Trophoblast cell (in vitro differentiated cells and primary cell): ENCODE results near the gene CD81.
"Not testable (repeated sequence)": the region's sequence is repeated elsewhere in the genome, so short reads cannot be mapped to it uniquely, and the experiment has no call there.

ENCODE experiments used
- DNase-seq, 2 donors: peaks; one replicate each; pipeline ENCODE4 v3.0.0-alpha.2; 2016
- H2AFZ ChIP-seq: 2 replicates; pipeline ENCODE4 v1.6.1; 2013; ENCODE audit warnings: low read length, moderate library complexity, mild to moderate bottlenecking; ENCODE audit not compliant: insufficient read depth, poor library complexity
- H2AK5ac ChIP-seq: 2 replicates; pipeline ENCODE4 v1.6.1; 2013; ENCODE audit warnings: mild to moderate bottlenecking, low read length
- H2BK120ac ChIP-seq: 2 replicates; pipeline ENCODE4 v1.6.1; 2013; ENCODE audit warnings: low read length, mild to moderate bottlenecking, moderate library complexity; ENCODE audit not compliant: insufficient read depth, poor library complexity
- H2BK12ac ChIP-seq: 2 replicates; pipeline ENCODE4 v1.6.1; 2013; ENCODE audit warnings: mild to moderate bottlenecking, low read length, moderate library complexity
- H2BK5ac ChIP-seq: 2 replicates; pipeline ENCODE4 v1.6.1; 2013; ENCODE audit warnings: low read length, low read depth, moderate library complexity, mild to moderate bottlenecking; ENCODE audit not compliant: poor library complexity
- H3K14ac ChIP-seq: 2 replicates; pipeline ENCODE4 v1.6.1; 2013; ENCODE audit warnings: mild to moderate bottlenecking, low read length
- H3K18ac ChIP-seq: 2 replicates; pipeline ENCODE4 v1.6.1; 2013; ENCODE audit warnings: mild to moderate bottlenecking, low read length
- H3K23ac ChIP-seq: 2 replicates; pipeline ENCODE4 v1.6.1; 2013; ENCODE audit warnings: low read length
- H3K27ac ChIP-seq: 2 replicates; pipeline ENCODE4 v1.5.1; 2013; ENCODE audit warnings: low read depth, mild to moderate bottlenecking, inconsistent platforms, low read length, moderate library complexity
- H3K27me3 ChIP-seq: 2 replicates; pipeline ENCODE4 v1.6.1; 2013; ENCODE audit warnings: inconsistent platforms, mild to moderate bottlenecking, low read length, moderate library complexity; ENCODE audit not compliant: insufficient read depth
- H3K36me3 ChIP-seq, 2 experiments: 1 replicate in 1 of 2; 2 replicates in 1 of 2; pipeline ENCODE4 v1.6.1; 2013; ENCODE audit warnings: low read length in 2 of 2, mild to moderate bottlenecking in 2 of 2, moderate library complexity in 1 of 2; ENCODE audit not compliant: insufficient read depth in 2 of 2, control insufficient read depth in 1 of 2
- H3K4ac ChIP-seq: 2 replicates; pipeline ENCODE4 v1.6.1; 2013; ENCODE audit warnings: low read depth, mild to moderate bottlenecking, low read length, moderate library complexity
- H3K4me1 ChIP-seq, 2 experiments: 1 replicate in 1 of 2; 2 replicates in 1 of 2; pipeline ENCODE4 v1.6.1; 2013; ENCODE audit warnings: low read length in 2 of 2, mild to moderate bottlenecking in 2 of 2, moderate library complexity in 1 of 2; ENCODE audit not compliant: insufficient read depth in 2 of 2, control insufficient read depth in 1 of 2
- H3K4me2 ChIP-seq: 2 replicates; pipeline ENCODE4 v1.6.1; 2013; ENCODE audit warnings: inconsistent platforms, mild to moderate bottlenecking, low read length, moderate library complexity
- H3K4me3 ChIP-seq: 2 replicates; pipeline ENCODE4 v1.5.1; 2013; ENCODE audit warnings: mild to moderate bottlenecking, low read depth, low read length, inconsistent platforms
- H3K79me1 ChIP-seq: one replicate; pipeline ENCODE4 v1.6.1; 2013; ENCODE audit warnings: low read length
- H3K79me2 ChIP-seq: 2 replicates; pipeline ENCODE4 v1.6.1; 2013; ENCODE audit warnings: low read length, mild to moderate bottlenecking; ENCODE audit not compliant: control insufficient read depth, insufficient read depth, poor library complexity
- H3K9ac ChIP-seq: 2 replicates; pipeline ENCODE4 v1.6.1; 2013; ENCODE audit warnings: mild to moderate bottlenecking, low read length
- H3K9me3 ChIP-seq: 2 replicates; pipeline ENCODE4 v1.6.1; 2013; ENCODE audit warnings: low read depth, mild to moderate bottlenecking, control low read depth, inconsistent platforms, low read length; ENCODE audit not compliant: insufficient read depth
- H4K12ac ChIP-seq: 2 replicates; pipeline ENCODE4 v1.6.1; 2013; ENCODE audit warnings: low read depth, mild to moderate bottlenecking, low read length, moderate library complexity
- H4K8ac ChIP-seq: 2 replicates; pipeline ENCODE4 v1.6.1; 2013; ENCODE audit warnings: low read depth, mild to moderate bottlenecking, low read length, moderate library complexity
- H4K91ac ChIP-seq: one replicate; pipeline ENCODE4 v1.6.1; 2013; ENCODE audit warnings: low read depth, mild to moderate bottlenecking, low read length, moderate library complexity
- WGBS: extraction: QIAGEN DNeasy Blood & Tissue Kit; methylation state at CpG from one replicate; pipeline ENCODE4 v1.1.7; 2013; ENCODE audit warnings: missing lambda C conversion rate; ENCODE audit not compliant: insufficient read length, insufficient coverage; ENCODE audit errors: extremely low coverage; 5-methylcytosine and 5-hydroxymethylcytosine counted together

The CD81 gene

GRCh38 chr11:2355000-2355644, 22.0 kb upstream of the CD81 start:
- Histone ChIP-seq H3K14ac (no peak overlapping the region), H2AK5ac (no peak overlapping the region), H2AFZ (no peak overlapping the region), H3K4me3 (no peak overlapping the region), H3K36me3 (no peaks in the 10 kb centered on the region), H2BK12ac (no peak overlapping the region), H3K9me3 (peaks cover 28% of the 10 kb centered on the region), H3K4me2 (no peak overlapping the region), H3K4ac (no peak overlapping the region), H3K79me1 (no peaks in the 10 kb centered on the region), H4K91ac (no peak overlapping the region), H3K4me1 (no peaks in the 10 kb centered on the region), H3K23ac (no peak overlapping the region), H3K27ac (no peak overlapping the region), H3K27me3 (no peaks in the 10 kb centered on the region), H2BK5ac (no peak overlapping the region), H3K18ac (no peak overlapping the region), H3K79me2 (no peaks in the 10 kb centered on the region), H2BK120ac (no peak overlapping the region), H4K8ac (no peak overlapping the region), H4K12ac (no peak overlapping the region), H3K9ac (no peak overlapping the region)
- no peak for DNase-seq
- no CpG with 5 or more reads among the region's 7 CpGs for WGBS

GRCh38 chr11:2357246-2357645, 19.9 kb upstream of the CD81 start:
- no peak for DNase-seq
- no peak overlapping the region for H3K4ac ChIP-seq
- no peak overlapping the region for H3K4me2 ChIP-seq

GRCh38 chr11:2357651-2358050, 19.5 kb upstream of the CD81 start:
- not testable (repeated sequence) for H3K79me1 ChIP-seq, H3K23ac ChIP-seq, H3K4me1 ChIP-seq, H3K18ac ChIP-seq, H3K27me3 ChIP-seq, H3K4me2 ChIP-seq, DNase-seq, H2BK5ac ChIP-seq, H3K36me3 ChIP-seq, H2AFZ ChIP-seq, H4K91ac ChIP-seq, H3K27ac ChIP-seq, H4K12ac ChIP-seq, H3K9ac ChIP-seq, H3K14ac ChIP-seq, H4K8ac ChIP-seq, H2BK120ac ChIP-seq, H3K79me2 ChIP-seq, H3K4me3 ChIP-seq, H2BK12ac ChIP-seq, H3K4ac ChIP-seq, H2AK5ac ChIP-seq
- peaks cover 23% of the 10 kb centered on the region for H3K9me3 ChIP-seq
- no CpG with 5 or more reads among the region's 13 CpGs for WGBS

More at GRCh38 chr11:2357246-2357645, 19.9 kb upstream of the CD81 start:
- H3K27me3 ChIP-seq, result no peaks in the 10 kb centered on the region
- H3K14ac ChIP-seq, result no peak overlapping the region
- no peak overlapping the region for H4K12ac ChIP-seq
- H3K79me2 ChIP-seq, result no peaks in the 10 kb centered on the region
- H3K27ac ChIP-seq, result no peak overlapping the region
- no peak overlapping the region for H3K18ac ChIP-seq
- no CpG with 5 or more reads among the region's 8 CpGs for WGBS
- no peak overlapping the region for H4K91ac ChIP-seq
- no peak overlapping the region for H3K23ac ChIP-seq
- H4K8ac ChIP-seq, result no peak overlapping the region
- no peaks in the 10 kb centered on the region for H3K4me1 ChIP-seq
- H3K36me3 ChIP-seq, result no peaks in the 10 kb centered on the region
- H3K79me1 ChIP-seq, result no peaks in the 10 kb centered on the region
- H3K9ac ChIP-seq, result no peak overlapping the region
- no peak overlapping the region for H2AK5ac ChIP-seq
- no peak overlapping the region for H3K4me3 ChIP-seq
- no peak overlapping the region for H2BK120ac ChIP-seq
- peaks cover 21% of the 10 kb centered on the region for H3K9me3 ChIP-seq
- no peak overlapping the region for H2BK12ac ChIP-seq
- no peak overlapping the region for H2AFZ ChIP-seq
- H2BK5ac ChIP-seq, result no peak overlapping the region

GRCh38 chr11:2358754-2359442, 18.2 kb upstream of the CD81 start:
- no peak overlapping the region for H3K27ac ChIP-seq
- H2BK12ac ChIP-seq, result no peak overlapping the region
- no peaks in the 10 kb centered on the region for H3K79me2 ChIP-seq
- no peaks in the 10 kb centered on the region for H3K36me3 ChIP-seq
- H3K23ac ChIP-seq, result no peak overlapping the region
- H2BK120ac ChIP-seq, result no peak overlapping the region
- WGBS, result no CpG with 5 or more reads among the region's 11 CpGs
- H4K8ac ChIP-seq, result no peak overlapping the region
- no peak overlapping the region for H3K4ac ChIP-seq
- no peak overlapping the region for H2AFZ ChIP-seq
- H3K4me3 ChIP-seq, result no peak overlapping the region
- H3K79me1 ChIP-seq, result no peaks in the 10 kb centered on the region
- H3K9ac ChIP-seq, result no peak overlapping the region
- H3K14ac ChIP-seq, result no peak overlapping the region
- H2AK5ac ChIP-seq, result no peak overlapping the region
- no peaks in the 10 kb centered on the region for H3K27me3 ChIP-seq
- peaks cover 24% of the 10 kb centered on the region for H3K9me3 ChIP-seq
- no peak overlapping the region for H2BK5ac ChIP-seq
- H4K91ac ChIP-seq, result no peak overlapping the region
- no peak for DNase-seq
- H4K12ac ChIP-seq, result no peak overlapping the region
- H3K4me2 ChIP-seq, result no peak overlapping the region
- no peak overlapping the region for H3K18ac ChIP-seq
- no peaks in the 10 kb centered on the region for H3K4me1 ChIP-seq
